ENCODE results near the gene ZNF581.

The ZNF581 gene

GRCh38 chr19:55621205-55621672 is 22.2 kb upstream of the ZNF581 start:
- no peak for TF ChIP-seq TCF12 (IDR thresholded peaks at IDR 0.05; ENCODE audit: low read depth)
- no peak for TF ChIP-seq TEAD4 (IDR thresholded peaks at IDR 0.05)
- no peak for TF ChIP-seq TAF1 (IDR thresholded peaks at IDR 0.05; ENCODE audit: low read depth)
- TF ChIP-seq EP300 (IDR thresholded peaks at IDR 0.05; ENCODE audit: borderline replicate concordance) = no peak
- no peak for TF ChIP-seq EGR1 (IDR thresholded peaks at IDR 0.05)
- no peak for TF ChIP-seq ZBTB7A (IDR thresholded peaks at IDR 0.05; ENCODE audit: low read depth)
- no peak for TF ChIP-seq MAX (IDR thresholded peaks at IDR 0.05)

GRCh38 chr19:55621673-55622231 is 21.7 kb upstream of the ZNF581 start:
- no peak for TF ChIP-seq NFIC (IDR thresholded peaks at IDR 0.05)
- no peak for TF ChIP-seq YY1 (IDR thresholded peaks at IDR 0.05; ENCODE audit: low read depth)
- TF ChIP-seq RAD21 (IDR thresholded peaks at IDR 0.05; ENCODE audit: low read depth) = no peak
- TF ChIP-seq USF1 (IDR thresholded peaks at IDR 0.05) = no peak
- no peak for TF ChIP-seq TCF12 (IDR thresholded peaks at IDR 0.05; ENCODE audit: low read depth)
- no peak for TF ChIP-seq EGR1 (IDR thresholded peaks at IDR 0.05)
- TF ChIP-seq TAF1 (IDR thresholded peaks at IDR 0.05; ENCODE audit: low read depth) = no peak
- TF ChIP-seq FOXM1 (IDR thresholded peaks at IDR 0.05; ENCODE audit: borderline replicate concordance, low read depth) = no peak
- TF ChIP-seq ZBTB7A (IDR thresholded peaks at IDR 0.05; ENCODE audit: low read depth) = no peak
- TF ChIP-seq TEAD4 (IDR thresholded peaks at IDR 0.05) = no peak
- no peak for TF ChIP-seq CEBPB (IDR thresholded peaks at IDR 0.05)
- no peak for TF ChIP-seq MAX (IDR thresholded peaks at IDR 0.05)
- TF ChIP-seq REST (IDR thresholded peaks at IDR 0.05; ENCODE audit: low read depth) = no peak
- no peak for TF ChIP-seq EP300 (IDR thresholded peaks at IDR 0.05; ENCODE audit: borderline replicate concordance)
- TF ChIP-seq CREB1 (IDR thresholded peaks at IDR 0.05; ENCODE audit: low read depth) = no peak

GRCh38 chr19:55622242-55622969 is 21.0 kb upstream of the ZNF581 start:
- TF ChIP-seq EP300 (IDR thresholded peaks at IDR 0.05; ENCODE audit: borderline replicate concordance) = no peak
- TF ChIP-seq NFIC (IDR thresholded peaks at IDR 0.05) = no peak

GRCh38 chr19:55623130-55623529 is 20.3 kb upstream of the ZNF581 start:
- TF ChIP-seq ZBTB7A (IDR thresholded peaks at IDR 0.05; ENCODE audit: low read depth) (no peak), EGR1 (IDR thresholded peaks at IDR 0.05) (no peak), YY1 (IDR thresholded peaks at IDR 0.05; ENCODE audit: low read depth) (no peak), NFIC (IDR thresholded peaks at IDR 0.05) (no peak), TEAD4 (IDR thresholded peaks at IDR 0.05) (no peak), CEBPB (IDR thresholded peaks at IDR 0.05) (no peak), MAX (IDR thresholded peaks at IDR 0.05) (no peak), CREB1 (IDR thresholded peaks at IDR 0.05; ENCODE audit: low read depth) (no peak), TCF12 (IDR thresholded peaks at IDR 0.05; ENCODE audit: low read depth) (no peak), RAD21 (IDR thresholded peaks at IDR 0.05; ENCODE audit: low read depth) (no peak), EP300 (IDR thresholded peaks at IDR 0.05; ENCODE audit: borderline replicate concordance) (no peak)

- TF ChIP-seq RAD21 (IDR thresholded peaks at IDR 0.05; ENCODE audit: low read depth) (no peak), NFIC (IDR thresholded peaks at IDR 0.05) (no peak), TAF1 (IDR thresholded peaks at IDR 0.05; ENCODE audit: low read depth) (no peak), FOXM1 (IDR thresholded peaks at IDR 0.05; ENCODE audit: borderline replicate concordance, low read depth) (no peak), EGR1 (IDR thresholded peaks at IDR 0.05) (no peak), TEAD4 (IDR thresholded peaks at IDR 0.05) (no peak), REST (IDR thresholded peaks at IDR 0.05; ENCODE audit: low read depth) (no peak)
These were observed 19.9 kb upstream of the ZNF581 start for GRCh38 chr19:55623561-55623960.

Measured in Ishikawa (cell line).